SK-N-SH (cell line): ENCODE data around the gene EEF2. TPM values are rescaled to one million over a fixed set of nuclear protein-coding genes. Genes with fewer than 3 reads are reported as not detected.

Experiments
- CTCF ChIA-PET: fragments of 300-600, 350-600 bp; formaldehyde crosslinking; extraction: SDS; loops from one replicate; lab custom pipeline; 2021; lab: Yijun Ruan, JAX
- POLR2A ChIA-PET: fragments of 350-600 bp; sonication (Branson Sonifier 250); formaldehyde crosslinking; extraction: SDS; loops from one replicate; lab custom pipeline; 2020; ENCODE audit warnings: antibody characterized with exemption, inconsistent platforms; lab: Yijun Ruan, JAX
- DNase-seq: peaks from one replicate; pipeline ENCODE4 v3.0.0; 2012
- H2AFZ ChIP-seq: fragments of 200-600 bp; sonication (generic); 2 replicates; pipeline ENCODE4 v1.8.1; 2016; ENCODE audit warnings: antibody characterized with exemption, mild to moderate bottlenecking, low read depth
- H3F3A ChIP-seq: fragments of 200-600 bp; sonication (generic); replicated peaks from 2 replicates; pipeline ENCODE3; 2016; ENCODE audit warnings: antibody characterized with exemption, mild to moderate bottlenecking; ENCODE audit not compliant: insufficient read depth
- H3K27ac ChIP-seq, 2 experiments: fragments of 200-500 bp in 1 of 2; fragments of 200-600 bp in 1 of 2; sonication (Bioruptor generic) in 1 of 2; sonication (generic), shearing (Covaris generic) in 1 of 2; 2 replicates each; pipeline versions ENCODE4 v1.5.1 to v1.6.1; 2014 to 2016; ENCODE audit warnings: low read depth in 2 of 2, inconsistent platforms in 1 of 2, low read length in 1 of 2, mild to moderate bottlenecking in 1 of 2, mixed read lengths in 1 of 2
- H3K27me3 ChIP-seq: fragments of 200-600 bp; sonication (generic), shearing (Covaris generic); 2 replicates; pipeline ENCODE4 v1.6.1; 2016; ENCODE audit warnings: mixed run types; ENCODE audit not compliant: insufficient read depth
- H3K36me3 ChIP-seq, 2 experiments: fragments of 200-500 bp in 1 of 2; fragments of 200-600 bp in 1 of 2; sonication (Bioruptor generic) in 1 of 2; sonication (generic) in 1 of 2; replicated peaks in 1 of 2; 2 replicates each; pipeline versions ENCODE3 to v1.5.1; 2014 to 2016; ENCODE audit warnings: low read length in 1 of 2, mild to moderate bottlenecking in 1 of 2; ENCODE audit not compliant: insufficient read depth in 2 of 2, control insufficient read depth in 1 of 2
- H3K4me1 ChIP-seq, 2 experiments: fragments of 200-500 bp in 1 of 2; fragments of 200-600 bp in 1 of 2; sonication (Bioruptor generic) in 1 of 2; sonication (generic), shearing (Covaris generic) in 1 of 2; 2 replicates each; pipeline versions ENCODE4 v1.5.1 to v1.6.1; 2014 to 2016; ENCODE audit warnings: low read depth in 1 of 2, low read length in 1 of 2, mixed run types in 1 of 2; ENCODE audit not compliant: insufficient read depth in 2 of 2, control insufficient read depth in 1 of 2
- H3K4me2 ChIP-seq: fragments of 200-600 bp; sonication (generic), shearing (Covaris generic); 2 replicates; pipeline ENCODE4 v1.6.1; 2017; ENCODE audit warnings: mixed run types
- H3K4me3 ChIP-seq, 2 experiments: fragments of 200-500 bp in 1 of 2; fragments of 200-600 bp in 1 of 2; sonication (Bioruptor generic) in 1 of 2; sonication (generic), shearing (Covaris generic) in 1 of 2; 2 replicates each; pipeline versions ENCODE4 v1.5.1 to v1.8.1; 2014 to 2016; ENCODE audit warnings: low read depth in 2 of 2, inconsistent platforms in 1 of 2, low read length in 1 of 2, mild to moderate bottlenecking in 1 of 2, mixed read lengths in 1 of 2, moderate library complexity in 1 of 2
- H3K79me2 ChIP-seq: fragments of 200-600 bp; sonication (generic); 2 replicates; pipeline ENCODE4 v1.8.1; 2017; ENCODE audit warnings: mild to moderate bottlenecking; ENCODE audit not compliant: insufficient read depth
- H3K9ac ChIP-seq: fragments of 200-600 bp; sonication (generic); 2 replicates; pipeline ENCODE4 v1.6.1; 2017; ENCODE audit warnings: mixed run types
- H3K9me2 ChIP-seq: fragments of 200-600 bp; sonication (generic); 2 replicates; pipeline ENCODE4 v1.6.1; 2017; ENCODE audit warnings: mixed run types
- H3K9me3 ChIP-seq: fragments of 200-600 bp; sonication (generic); 2 replicates; pipeline ENCODE4 v1.6.1; 2017; ENCODE audit warnings: mixed run types, mild to moderate bottlenecking, moderate library complexity
- H4K20me1 ChIP-seq: fragments of 200-600 bp; sonication (generic); 2 replicates; pipeline ENCODE4 v1.6.1; 2017; ENCODE audit warnings: mild to moderate bottlenecking, mixed run types; ENCODE audit not compliant: insufficient read depth
- CHD2 ChIP-seq: fragments of 150-350 bp; IDR thresholded peaks from 2 replicates; pipeline ENCODE4 v1.6.1; 2018; ENCODE audit warnings: low read length; ENCODE audit not compliant: partially characterized antibody
- EZH2phosphoT487 ChIP-seq: fragments of 200-600 bp; sonication (generic); IDR thresholded peaks from 2 replicates; pipeline ENCODE4 v1.6.1; 2017; ENCODE audit warnings: low read depth, mixed run types, mild to moderate bottlenecking, antibody characterized with exemption, moderate library complexity, borderline replicate concordance
- FOSL2 ChIP-seq: IDR thresholded peaks from 2 replicates; pipeline ENCODE4 v1.4.0; 2012; ENCODE audit warnings: low read depth, mild to moderate bottlenecking, moderate library complexity, borderline replicate concordance
- FOXJ3 ChIP-seq: sonication (generic); formaldehyde crosslinking; IDR thresholded peaks from 2 replicates; pipeline ENCODE4 v1.5.1; 2020; ENCODE audit warnings: mild to moderate bottlenecking, missing genetic modification reagents
- GATA2 ChIP-seq: sonication (generic); formaldehyde crosslinking; IDR thresholded peaks from 2 replicates; pipeline ENCODE4 v1.5.0; 2020; ENCODE audit warnings: mild to moderate bottlenecking, missing genetic modification reagents
- IRF3 ChIP-seq: fragments of 150-350 bp; IDR thresholded peaks from 2 replicates; pipeline ENCODE4 v1.6.1; 2016; ENCODE audit warnings: mild to moderate bottlenecking, low read depth, low read length
- NFIC ChIP-seq: IDR thresholded peaks from 2 replicates; pipeline ENCODE4 v1.4.0; 2012; ENCODE audit warnings: borderline replicate concordance
- PBX3 ChIP-seq: IDR thresholded peaks from 2 replicates; pipeline ENCODE4; 2012
- RCOR1 ChIP-seq: fragments of 150-350 bp; IDR thresholded peaks from 2 replicates; pipeline ENCODE4 v1.6.1; 2017; ENCODE audit warnings: antibody characterized with exemption, low read length
- REST ChIP-seq: IDR thresholded peaks from 2 replicates; pipeline ENCODE4 v1.6.1; 2012; ENCODE audit warnings: mild to moderate bottlenecking, low read depth, low read length, moderate library complexity
- SMC3 ChIP-seq: IDR thresholded peaks from 2 replicates; pipeline ENCODE4 v1.6.1; 2012; ENCODE audit warnings: low read depth, low read length, improper control_type of control experiment
- TAF1 ChIP-seq: IDR thresholded peaks from 2 replicates; pipeline ENCODE4 v1.6.1; 2012; ENCODE audit warnings: low read depth, mild to moderate bottlenecking, low read length, moderate library complexity, borderline replicate concordance
- ZBTB33 ChIP-seq: IDR thresholded peaks from 2 replicates; pipeline ENCODE4 v1.4.0; 2012; ENCODE audit warnings: low read depth, borderline replicate concordance
- WGBS: methylation state at CpG from one replicate; pipeline ENCODE4 v1.1.6; 2017; ENCODE audit warnings: low lambda C conversion rate; 5-methylcytosine and 5-hydroxymethylcytosine counted together
- polyA plus RNA-seq, 3 experiments: library from polyadenylated mRNA; depleted of rRNA; stranded (reverse); fragments of >200 nt; gene quantifications; 2 replicates each; pipeline ENCODE4 v1.2.3, GENCODE V29; 2012

The EEF2 gene
- polyA plus RNA-seq, 1 of the 3 experiments (the other 2 are of a cell fraction), result 1,553 TPM

GRCh38 chr19:4009990-4010807, 24.9 kb upstream of the EEF2 start:
- peak; percentile 6 for DNase-seq

More at GRCh38 chr19:4009990-4010807, 24.9 kb upstream of the EEF2 start:
- Histone ChIP-seq H3K27ac (no peak overlapping the region), H3K9ac (no peak overlapping the region), H2AFZ (no peak overlapping the region), H3K36me3 (peaks cover 0 to 33% of the 10 kb centered on the region in 2 experiments), H3K4me3 (no peak overlapping the region), H4K20me1 (peaks cover 65% of the 10 kb centered on the region), H3K9me2 (no peaks in the 10 kb centered on the region), H3K9me3 (no peaks in the 10 kb centered on the region), H3K4me2 (0 out of 2 replicates have a peak overlapping the region, but pooled peaks have one; percentile 96), H3K27me3 (no peaks in the 10 kb centered on the region), H3F3A (no peaks in the 10 kb centered on the region), H3K79me2 (peaks cover 71% of the 10 kb centered on the region), H3K4me1 (peaks cover 12 to 35% of the 10 kb centered on the region in 2 experiments; a peak in 3 of 4 replicates)
- 81% methylated on average over 8 of the region's 24 CpGs for WGBS
- no peak for TF ChIP-seq IRF3
- no peak for TF ChIP-seq TAF1
- TF ChIP-seq PBX3, result no peak
- TF ChIP-seq ZBTB33, result no peak
- TF ChIP-seq FOSL2, result no peak
- no peak for TF ChIP-seq EZH2phosphoT487
- no peak for TF ChIP-seq NFIC
- TF ChIP-seq SMC3, result no peak
- no peak for TF ChIP-seq CHD2
- TF ChIP-seq GATA2 (CRISPR knock-in tag), result no peak
- TF ChIP-seq FOXJ3, result no peak
- no peak for TF ChIP-seq REST
- TF ChIP-seq RCOR1, result no peak
- POLR2A ChIA-PET, result no interaction called here
- CTCF ChIA-PET, result interaction anchor here (5.8 kb wide), 1 partner anchor 22 kb away, joined by 38 read pairs; no protein-coding TSS in a partner anchor
